Measurements from ENCODE around the gene SEC61B. TPM values are rescaled to one million over a fixed set of nuclear protein-coding genes. Genes with fewer than 3 reads are reported as not detected.
A peak's percentile ranks its signal among the peaks of the same experiment; 100 is the strongest.

The SEC61B gene
- total and polyA plus RNA-seq, 10 of the 15 experiments (the other 5 are each of a cell fraction or from before 2014, with no cell fraction given) = 108 to 747 (median 301) TPM

DNA sequence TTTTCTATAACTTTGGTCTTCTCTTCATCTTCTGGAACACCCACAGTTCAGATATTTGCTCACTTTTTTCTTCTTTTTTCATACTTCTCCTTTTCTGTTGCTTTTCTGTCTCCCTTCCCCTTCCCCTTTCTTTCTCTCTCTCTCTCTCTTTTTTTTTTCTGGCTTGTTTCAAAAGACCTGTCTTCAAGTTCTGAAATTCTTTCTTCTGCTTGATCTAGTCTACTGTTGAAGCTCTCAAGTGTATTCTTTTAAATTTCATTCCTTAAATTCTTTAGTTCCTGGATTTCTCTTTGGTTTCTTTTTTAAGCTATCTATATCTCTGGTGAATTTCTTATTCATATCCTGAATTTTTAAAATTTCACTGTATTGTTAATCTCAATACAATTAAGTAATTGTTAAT lies 11.5 kb upstream of the SEC61B start (continued):
- TF ChIP-seq, protein P1, sequence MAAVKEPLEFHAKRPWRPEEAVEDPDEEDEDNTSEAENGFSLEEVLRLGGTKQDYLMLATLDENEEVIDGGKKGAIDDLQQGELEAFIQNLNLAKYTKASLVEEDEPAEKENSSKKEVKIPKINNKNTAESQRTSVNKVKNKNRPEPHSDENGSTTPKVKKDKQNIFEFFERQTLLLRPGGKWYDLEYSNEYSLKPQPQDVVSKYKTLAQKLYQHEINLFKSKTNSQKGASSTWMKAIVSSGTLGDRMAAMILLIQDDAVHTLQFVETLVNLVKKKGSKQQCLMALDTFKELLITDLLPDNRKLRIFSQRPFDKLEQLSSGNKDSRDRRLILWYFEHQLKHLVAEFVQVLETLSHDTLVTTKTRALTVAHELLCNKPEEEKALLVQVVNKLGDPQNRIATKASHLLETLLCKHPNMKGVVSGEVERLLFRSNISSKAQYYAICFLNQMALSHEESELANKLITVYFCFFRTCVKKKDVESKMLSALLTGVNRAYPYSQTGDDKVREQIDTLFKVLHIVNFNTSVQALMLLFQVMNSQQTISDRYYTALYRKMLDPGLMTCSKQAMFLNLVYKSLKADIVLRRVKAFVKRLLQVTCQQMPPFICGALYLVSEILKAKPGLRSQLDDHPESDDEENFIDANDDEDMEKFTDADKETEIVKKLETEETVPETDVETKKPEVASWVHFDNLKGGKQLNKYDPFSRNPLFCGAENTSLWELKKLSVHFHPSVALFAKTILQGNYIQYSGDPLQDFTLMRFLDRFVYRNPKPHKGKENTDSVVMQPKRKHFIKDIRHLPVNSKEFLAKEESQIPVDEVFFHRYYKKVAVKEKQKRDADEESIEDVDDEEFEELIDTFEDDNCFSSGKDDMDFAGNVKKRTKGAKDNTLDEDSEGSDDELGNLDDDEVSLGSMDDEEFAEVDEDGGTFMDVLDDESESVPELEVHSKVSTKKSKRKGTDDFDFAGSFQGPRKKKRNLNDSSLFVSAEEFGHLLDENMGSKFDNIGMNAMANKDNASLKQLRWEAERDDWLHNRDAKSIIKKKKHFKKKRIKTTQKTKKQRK (IDR thresholded peaks at IDR 0.05; ENCODE audit: low read depth, low read length) = no peak
- TF ChIP-seq MTA3 (IDR thresholded peaks at IDR 0.05; ENCODE audit: borderline replicate concordance, low read length) (no peak), CREM (IDR thresholded peaks at IDR 0.05; ENCODE audit: low read depth) (no peak), CHD1 (IDR thresholded peaks at IDR 0.05; ENCODE audit: low read depth, low read length) (no peak), IRF4 (IDR thresholded peaks at IDR 0.05; ENCODE audit: low read depth, low read length) (no peak)
- TF ChIP-seq, protein P2, sequence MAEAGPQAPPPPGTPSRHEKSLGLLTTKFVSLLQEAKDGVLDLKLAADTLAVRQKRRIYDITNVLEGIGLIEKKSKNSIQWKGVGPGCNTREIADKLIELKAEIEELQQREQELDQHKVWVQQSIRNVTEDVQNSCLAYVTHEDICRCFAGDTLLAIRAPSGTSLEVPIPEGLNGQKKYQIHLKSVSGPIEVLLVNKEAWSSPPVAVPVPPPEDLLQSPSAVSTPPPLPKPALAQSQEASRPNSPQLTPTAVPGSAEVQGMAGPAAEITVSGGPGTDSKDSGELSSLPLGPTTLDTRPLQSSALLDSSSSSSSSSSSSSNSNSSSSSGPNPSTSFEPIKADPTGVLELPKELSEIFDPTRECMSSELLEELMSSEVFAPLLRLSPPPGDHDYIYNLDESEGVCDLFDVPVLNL (IDR thresholded peaks at IDR 0.05; ENCODE audit: low read depth, low read length) = no peak

DNA sequence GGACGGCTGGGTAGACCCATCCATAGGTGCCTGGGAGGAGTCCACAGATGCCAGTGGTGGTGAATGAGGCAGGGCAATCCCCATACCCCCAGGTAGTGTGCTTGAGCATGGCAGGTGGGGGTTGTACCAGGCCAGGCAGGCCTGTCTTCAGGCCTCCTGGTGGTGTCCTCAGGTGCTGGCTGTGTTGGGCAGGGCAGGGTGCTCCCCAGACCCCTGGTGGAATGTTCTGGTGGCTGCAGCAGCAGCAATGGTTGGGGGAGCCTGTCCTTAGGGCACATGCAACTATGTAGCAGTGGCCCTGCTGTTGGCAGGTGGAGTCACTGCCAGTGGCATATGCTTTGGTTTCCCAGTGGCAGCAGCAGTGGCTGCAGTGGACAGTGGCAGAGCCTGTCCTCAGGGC lies 10.3 kb upstream of the SEC61B start:
- RAD21 ChIA-PET (ENCODE audit: unreplicated experiment) = interaction anchor here (0.6 to 1.9 kb wide), 2 partner anchors 10 to 40 kb away, joined by 3 to 4 read pairs; no protein-coding TSS in a partner anchor
- WGBS (ENCODE audit: insufficient coverage, insufficient replicate concordance, low lambda C conversion rate, missing lambda C conversion rate) = 100% methylated on average over 1 of the region's 1 CpG
- intact Hi-C loops (cut with micrococcal nuclease; ENCODE audit: unreplicated experiment) = no loop called here

More for the DNA sequence above, 10.3 kb upstream of the SEC61B start:
- H3K79me2 ChIP-seq (ENCODE audit: control insufficient read depth, insufficient read depth, low read length) = peaks cover 2% of the 10 kb centered on the region
- SMC1A ChIA-PET (ENCODE audit: uncharacterized antibody, unreplicated experiment) = interaction anchor here (0.7 to 14.7 kb wide), 2 partner anchors 9 to 26 kb away, joined by 3 to 189 read pairs; no protein-coding TSS in a partner anchor
- BruUV-seq (replicated peaks) = no TSS peak
- in situ Hi-C loops (cut with MboI) = no loop called here
- CTCF ChIA-PET = interaction anchor here (0.5 to 1.0 kb wide), 2 partner anchors 10 to 18 kb away, joined by 3 read pairs; no protein-coding TSS in a partner anchor
- H3K4me2 ChIP-seq (ENCODE audit: control insufficient read depth, insufficient read depth) = no peak overlapping the region
- TF ChIP-seq, protein P3, sequence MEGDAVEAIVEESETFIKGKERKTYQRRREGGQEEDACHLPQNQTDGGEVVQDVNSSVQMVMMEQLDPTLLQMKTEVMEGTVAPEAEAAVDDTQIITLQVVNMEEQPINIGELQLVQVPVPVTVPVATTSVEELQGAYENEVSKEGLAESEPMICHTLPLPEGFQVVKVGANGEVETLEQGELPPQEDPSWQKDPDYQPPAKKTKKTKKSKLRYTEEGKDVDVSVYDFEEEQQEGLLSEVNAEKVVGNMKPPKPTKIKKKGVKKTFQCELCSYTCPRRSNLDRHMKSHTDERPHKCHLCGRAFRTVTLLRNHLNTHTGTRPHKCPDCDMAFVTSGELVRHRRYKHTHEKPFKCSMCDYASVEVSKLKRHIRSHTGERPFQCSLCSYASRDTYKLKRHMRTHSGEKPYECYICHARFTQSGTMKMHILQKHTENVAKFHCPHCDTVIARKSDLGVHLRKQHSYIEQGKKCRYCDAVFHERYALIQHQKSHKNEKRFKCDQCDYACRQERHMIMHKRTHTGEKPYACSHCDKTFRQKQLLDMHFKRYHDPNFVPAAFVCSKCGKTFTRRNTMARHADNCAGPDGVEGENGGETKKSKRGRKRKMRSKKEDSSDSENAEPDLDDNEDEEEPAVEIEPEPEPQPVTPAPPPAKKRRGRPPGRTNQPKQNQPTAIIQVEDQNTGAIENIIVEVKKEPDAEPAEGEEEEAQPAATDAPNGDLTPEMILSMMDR (IDR thresholded peaks at IDR 0.05 in 2 of 3, conservative IDR thresholded peaks at IDR 0.05 in 1 of 3; ENCODE audit: control insufficient read depth in 2 of 3, extremely low read depth in 1 of 3, insufficient read depth in 1 of 3, low read depth in 3 of 3, low read length in 3 of 3) = 0 out of 6 replicates have a peak, but pooled peaks of 1 of the 3 experiments have one; percentile 20
- TF ChIP-seq NRF1 (conservative IDR thresholded peaks at IDR 0.05; ENCODE audit: low read depth, low read length) = no peak
- TF ChIP-seq MEF2A (IDR thresholded peaks at IDR 0.05; ENCODE audit: insufficient read depth, low read depth, low read length) = no peak
- no peak for TF ChIP-seq SREBF1 (IDR thresholded peaks at IDR 0.05; ENCODE audit: low read length)
- TF ChIP-seq ZZZ3 (IDR thresholded peaks at IDR 0.05; ENCODE audit: control insufficient read depth, insufficient read length, low read depth) = no peak
- TF ChIP-seq, protein P4, sequence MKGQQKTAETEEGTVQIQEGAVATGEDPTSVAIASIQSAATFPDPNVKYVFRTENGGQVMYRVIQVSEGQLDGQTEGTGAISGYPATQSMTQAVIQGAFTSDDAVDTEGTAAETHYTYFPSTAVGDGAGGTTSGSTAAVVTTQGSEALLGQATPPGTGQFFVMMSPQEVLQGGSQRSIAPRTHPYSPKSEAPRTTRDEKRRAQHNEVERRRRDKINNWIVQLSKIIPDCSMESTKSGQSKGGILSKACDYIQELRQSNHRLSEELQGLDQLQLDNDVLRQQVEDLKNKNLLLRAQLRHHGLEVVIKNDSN (IDR thresholded peaks at IDR 0.05; ENCODE audit: borderline replicate concordance, extremely low read length, insufficient read depth, low read depth, low read length) = no peak
- no peak for TF ChIP-seq STAT3 (IDR thresholded peaks at IDR 0.05; ENCODE audit: low read depth, low read length)
- H2AFZ ChIP-seq (ENCODE audit: control insufficient read depth, low read depth, low read length) = no peak overlapping the region
- no peaks in the 10 kb centered on the region for H4K20me1 ChIP-seq (ENCODE audit: control insufficient read depth, insufficient read depth)
- H3K27me3 ChIP-seq (replicated peaks in 1 of 2; ENCODE audit: control insufficient read depth in 2 of 2, insufficient read depth in 2 of 2, low read length in 1 of 2) = no peaks in the 10 kb centered on the region
- POLR2A ChIA-PET = no interaction called here
- no peaks in the 10 kb centered on the region for H3K4me1 ChIP-seq (ENCODE audit: control insufficient read depth, insufficient read depth, low read length)
- H3K36me3 ChIP-seq (ENCODE audit: control insufficient read depth in 2 of 2, insufficient read depth in 2 of 2, low read length in 1 of 2) = 0 out of 4 replicates have a peak, but pooled peaks cover 0 to 4% of the 10 kb centered on the region in 2 experiments
- no peak overlapping the region for H3K4me3 ChIP-seq
- no peak overlapping the region for H3K27ac ChIP-seq (ENCODE audit: control insufficient read depth, insufficient read depth)
- DNase-seq (ENCODE audit: low read depth, low spot score) = no peak
- H3K9ac ChIP-seq (ENCODE audit: control insufficient read depth, insufficient read depth, low read length) = no peak overlapping the region
- FAIRE-seq = no peak
- peak; percentile 86 for ATAC-seq
- H3K9me3 ChIP-seq (replicated peaks; ENCODE audit: control insufficient read depth, insufficient read depth, low read length) = no peaks in the 10 kb centered on the region; the same call in 2 of the 3 replicates

Measured in GM12878 (cell line).